DND-41 (cell line): Measurements from ENCODE around the gene ATAD3A.

Experiments used
- CTCF ChIP-seq: IDR thresholded peaks from 2 replicates; pipeline ENCODE4 v1.5.1; 2012; ENCODE audit warnings: borderline replicate concordance, low read length, moderate library complexity, mild to moderate bottlenecking; ENCODE audit not compliant: poor library complexity, severe bottlenecking; ENCODE audit errors: extremely low read depth
- EZH2 ChIP-seq: IDR thresholded peaks from 3 replicates; pipeline ENCODE4 v1.6.1; 2012; ENCODE audit warnings: borderline replicate concordance, low read depth, mild to moderate bottlenecking, moderate library complexity, low read length, inconsistent platforms; ENCODE audit not compliant: severe bottlenecking

DNA sequence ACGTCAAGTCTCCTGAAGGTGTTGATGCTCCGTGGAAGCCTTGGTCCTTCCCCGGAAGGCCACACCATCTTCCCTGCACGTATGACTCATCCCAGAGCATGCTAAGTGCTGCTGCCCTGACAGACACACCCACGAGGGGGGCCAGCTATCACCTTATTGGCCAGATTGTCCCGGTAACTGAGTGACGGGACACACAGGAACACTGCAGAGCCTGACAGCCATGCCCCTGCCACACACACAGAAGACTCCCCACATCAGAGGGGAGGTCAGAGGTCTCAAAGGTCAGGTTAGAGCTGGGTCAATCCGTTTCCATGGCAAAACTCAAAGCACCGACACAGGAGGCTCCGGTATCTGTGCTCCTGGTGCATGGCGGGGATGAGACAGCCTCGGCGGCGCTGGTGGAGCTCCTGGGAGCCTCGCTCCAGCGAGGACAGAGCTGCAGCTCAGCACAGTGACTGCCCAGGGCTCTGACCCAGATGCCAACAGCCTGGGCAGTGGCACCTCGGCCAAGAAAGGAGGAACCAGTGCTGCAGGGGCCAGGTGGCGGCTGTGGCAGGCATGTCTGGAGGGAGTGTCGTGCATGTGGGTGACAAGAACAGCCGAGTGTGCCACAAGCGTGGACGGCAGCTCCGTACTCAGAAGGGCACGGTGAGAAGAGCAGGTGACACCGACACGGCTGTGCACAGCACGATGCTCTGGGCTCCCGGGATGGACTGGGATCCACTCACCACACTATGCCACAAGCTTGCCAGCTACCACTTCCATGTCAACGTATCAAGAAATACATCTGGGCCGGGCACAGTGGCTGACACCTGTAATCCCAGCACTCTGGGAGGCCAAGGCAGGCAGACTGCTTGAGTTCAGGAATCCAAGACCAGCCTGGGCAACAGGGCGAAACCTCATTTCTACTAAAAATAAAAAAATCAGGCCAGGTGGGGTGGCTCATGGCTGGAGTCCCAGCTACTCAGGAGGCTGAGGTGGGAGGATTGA lies 43.3 kb downstream of the ATAD3A start:
- no peak for TF ChIP-seq CTCF
- TF ChIP-seq EZH2 = no peak
